Mammary epithelial cell (primary cell): ENCODE data around the gene JAG1.

Experiments
- CTCF ChIP-seq, 2 donors: IDR thresholded peaks in 1 of 2; conservative IDR thresholded peaks in 1 of 2; 2 replicates each; pipeline ENCODE4 v1.5.1; 2011 to 2012; ENCODE audit warnings: inconsistent platforms in 2 of 2, low read length in 2 of 2, mild to moderate bottlenecking in 2 of 2, control low read depth in 1 of 2, low read depth in 1 of 2; ENCODE audit not compliant: insufficient read depth in 1 of 2; ENCODE audit errors: extremely low read depth in 1 of 2
- EZH2 ChIP-seq: IDR thresholded peaks from 2 replicates; pipeline ENCODE4 v1.6.1; 2012; ENCODE audit warnings: low read length, inconsistent platforms, borderline replicate concordance

GRCh38 chr20:10609276-10609675 lies 64.5 kb downstream of the JAG1 start:
- TF ChIP-seq CTCF (conservative IDR thresholded peaks at IDR 0.05 in 1 of 2, IDR thresholded peaks at IDR 0.05 in 1 of 2; ENCODE audit: extremely low read depth in 1 of 2, insufficient read depth in 1 of 2, low read depth in 1 of 2, low read length in 2 of 2): no peak
- no peak for TF ChIP-seq EZH2
